ENCODE data around the gene BTN1A1.

GRCh38 chr6:26539071-26539615 lies 39.0 kb downstream of the BTN1A1 start:
- TF ChIP-seq, protein P1, sequence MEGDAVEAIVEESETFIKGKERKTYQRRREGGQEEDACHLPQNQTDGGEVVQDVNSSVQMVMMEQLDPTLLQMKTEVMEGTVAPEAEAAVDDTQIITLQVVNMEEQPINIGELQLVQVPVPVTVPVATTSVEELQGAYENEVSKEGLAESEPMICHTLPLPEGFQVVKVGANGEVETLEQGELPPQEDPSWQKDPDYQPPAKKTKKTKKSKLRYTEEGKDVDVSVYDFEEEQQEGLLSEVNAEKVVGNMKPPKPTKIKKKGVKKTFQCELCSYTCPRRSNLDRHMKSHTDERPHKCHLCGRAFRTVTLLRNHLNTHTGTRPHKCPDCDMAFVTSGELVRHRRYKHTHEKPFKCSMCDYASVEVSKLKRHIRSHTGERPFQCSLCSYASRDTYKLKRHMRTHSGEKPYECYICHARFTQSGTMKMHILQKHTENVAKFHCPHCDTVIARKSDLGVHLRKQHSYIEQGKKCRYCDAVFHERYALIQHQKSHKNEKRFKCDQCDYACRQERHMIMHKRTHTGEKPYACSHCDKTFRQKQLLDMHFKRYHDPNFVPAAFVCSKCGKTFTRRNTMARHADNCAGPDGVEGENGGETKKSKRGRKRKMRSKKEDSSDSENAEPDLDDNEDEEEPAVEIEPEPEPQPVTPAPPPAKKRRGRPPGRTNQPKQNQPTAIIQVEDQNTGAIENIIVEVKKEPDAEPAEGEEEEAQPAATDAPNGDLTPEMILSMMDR (IDR thresholded peaks at IDR 0.05) = no peak
- TF ChIP-seq POLR2A (IDR thresholded peaks at IDR 0.05) = no peak

All from lower leg skin (tissue), 3 donors.